ENCODE measurements around the gene OTX2. TPM values are rescaled to one million over a fixed set of nuclear protein-coding genes. Genes with fewer than 3 reads are reported as not detected.

Gene OTX2
- polyA plus RNA-seq, 4 donors = not detected

DNA sequence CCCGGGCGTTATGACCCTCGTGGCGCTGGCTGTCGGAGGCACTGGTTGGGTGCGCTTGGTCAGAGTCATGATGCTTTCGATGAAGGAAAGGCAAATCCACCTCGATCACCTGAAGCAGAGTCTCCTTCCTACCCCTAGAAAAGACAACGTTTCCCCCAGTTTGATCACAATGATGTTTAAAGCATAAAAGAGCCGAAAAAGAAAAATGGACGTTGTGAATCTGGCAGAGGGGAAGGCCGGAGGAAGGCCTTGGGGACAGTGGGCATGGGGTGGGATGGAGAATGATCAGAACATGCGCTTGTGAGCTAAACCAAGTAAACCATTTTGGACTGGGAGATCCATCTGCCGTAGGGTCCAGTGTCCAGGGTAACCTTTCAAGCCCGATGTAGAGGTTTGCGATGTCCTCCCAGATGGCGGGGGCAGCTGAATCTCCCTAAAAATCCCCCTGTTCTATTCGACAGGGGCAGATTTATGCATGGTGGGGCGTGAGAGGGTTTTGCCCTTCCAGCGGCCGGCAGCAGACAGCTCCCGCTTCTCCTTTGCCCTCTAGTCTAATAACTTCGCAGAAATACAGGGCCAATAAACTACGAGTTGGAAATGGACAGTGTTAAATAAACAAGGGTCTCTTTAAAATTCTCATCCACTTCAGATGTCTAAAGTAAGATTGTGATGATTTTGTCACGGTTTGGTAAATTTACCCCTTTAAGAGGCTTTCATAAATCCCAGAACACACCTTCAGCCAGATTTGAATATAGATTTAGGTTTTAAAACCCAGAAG is 2.3 kb upstream of the OTX2 start:
- no peak for DNase-seq (ENCODE audit: low read depth in 4 of 4, low spot score in 3 of 4)

- no peak for DNase-seq (ENCODE audit: low read depth in 4 of 4, low spot score in 3 of 4)
Observed at GRCh38 chr14:56811593-56812363, 1.5 kb upstream of the OTX2 start.

GRCh38 chr14:56810836-56811592 is 735 bp upstream of the OTX2 start:
- DNase-seq (ENCODE audit: low read depth in 4 of 4, low spot score in 3 of 4) = no peak

DNA sequence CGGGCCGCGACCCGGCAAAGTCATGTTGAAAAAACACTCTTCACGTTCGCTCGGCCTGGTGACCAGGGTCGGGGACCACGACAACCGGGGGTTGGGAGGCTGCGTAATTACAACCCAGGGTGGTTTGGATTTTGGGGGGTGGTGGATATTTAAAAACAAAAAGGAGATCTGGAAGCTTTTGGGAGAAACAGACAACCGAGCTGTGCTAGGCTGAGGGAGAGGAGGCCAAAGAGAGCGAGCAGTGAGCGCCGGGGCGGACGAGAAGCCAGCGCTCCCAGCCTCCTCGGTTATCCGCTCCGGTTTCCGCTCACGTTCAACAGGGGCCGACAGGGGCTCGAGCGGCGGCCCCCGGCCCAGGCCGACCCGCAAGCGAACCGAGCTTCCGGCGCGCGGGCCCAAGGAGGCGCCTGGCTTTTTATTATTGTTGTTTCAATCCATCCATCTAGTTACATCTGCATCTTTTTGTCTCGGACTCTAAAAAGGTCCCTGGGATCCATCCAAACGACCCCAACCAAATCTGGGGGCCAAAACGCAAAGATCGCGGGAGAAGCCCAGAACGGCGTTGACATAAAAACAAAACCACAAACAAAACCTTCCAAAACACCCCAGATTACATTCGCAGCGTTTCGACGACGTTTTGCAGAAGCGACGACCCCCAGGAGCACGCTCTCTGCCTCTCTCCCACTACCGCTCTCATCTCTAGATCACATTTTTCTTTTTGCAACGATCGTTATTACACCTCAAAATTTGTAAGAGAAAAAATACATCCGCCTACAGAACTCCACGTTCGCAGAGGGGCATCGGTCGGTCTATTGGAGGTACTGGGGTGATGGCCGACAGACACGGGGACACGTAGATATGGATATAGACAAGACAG is 771 bp downstream of the OTX2 start:
- no peak for DNase-seq (ENCODE audit: low read depth in 4 of 4, low spot score in 3 of 4)

DNA sequence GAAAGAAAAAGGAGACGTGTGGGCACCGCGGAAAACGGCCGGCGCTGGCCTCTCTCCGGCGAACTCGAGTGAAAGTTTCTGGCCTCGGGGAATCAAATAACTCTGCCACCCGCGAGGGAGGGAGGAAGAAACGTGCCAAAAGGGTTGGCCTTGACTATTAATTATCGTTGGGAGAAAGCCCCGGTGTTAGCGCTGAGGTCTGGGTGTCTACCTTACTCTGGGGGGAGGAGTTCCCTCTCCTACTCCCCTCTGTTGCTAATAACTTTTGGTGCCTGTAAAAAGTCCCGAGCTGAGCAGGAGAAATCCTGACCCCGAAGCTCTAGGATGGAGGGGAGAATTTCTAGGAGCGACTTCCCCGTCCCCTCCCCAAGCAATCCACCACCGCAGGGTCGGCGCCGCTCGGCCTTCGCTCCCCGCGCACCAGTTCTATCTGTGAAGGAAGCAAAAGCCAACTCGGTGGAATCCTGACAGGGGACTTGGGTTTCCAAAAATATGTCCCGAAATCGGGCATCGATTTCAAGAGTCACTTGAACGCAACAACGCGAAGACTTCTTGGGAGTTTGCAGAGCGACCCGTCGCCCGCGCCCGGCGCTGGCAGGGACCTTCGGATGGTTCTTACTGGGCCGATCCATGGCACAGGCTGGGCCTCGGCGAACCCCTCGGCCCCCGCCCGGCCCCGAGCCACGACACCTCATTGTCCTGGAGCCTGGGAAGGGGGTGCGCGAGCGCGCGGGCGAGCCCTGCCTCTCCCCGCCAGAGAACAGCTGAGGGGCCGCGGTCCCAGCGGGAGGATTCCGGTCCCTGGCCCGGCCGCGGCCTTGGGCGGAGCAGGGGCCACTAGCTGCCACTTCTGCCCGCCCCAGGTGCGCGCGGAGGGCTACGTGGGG is 1.7 kb downstream of the OTX2 start:
- no peak for DNase-seq (ENCODE audit: low read depth in 4 of 4, low spot score in 3 of 4)

GRCh38 chr14:56808110-56808382 is 2.2 kb downstream of the OTX2 start:
- DNase-seq (ENCODE audit: low read depth in 4 of 4, low spot score in 3 of 4) = no peak

DNA sequence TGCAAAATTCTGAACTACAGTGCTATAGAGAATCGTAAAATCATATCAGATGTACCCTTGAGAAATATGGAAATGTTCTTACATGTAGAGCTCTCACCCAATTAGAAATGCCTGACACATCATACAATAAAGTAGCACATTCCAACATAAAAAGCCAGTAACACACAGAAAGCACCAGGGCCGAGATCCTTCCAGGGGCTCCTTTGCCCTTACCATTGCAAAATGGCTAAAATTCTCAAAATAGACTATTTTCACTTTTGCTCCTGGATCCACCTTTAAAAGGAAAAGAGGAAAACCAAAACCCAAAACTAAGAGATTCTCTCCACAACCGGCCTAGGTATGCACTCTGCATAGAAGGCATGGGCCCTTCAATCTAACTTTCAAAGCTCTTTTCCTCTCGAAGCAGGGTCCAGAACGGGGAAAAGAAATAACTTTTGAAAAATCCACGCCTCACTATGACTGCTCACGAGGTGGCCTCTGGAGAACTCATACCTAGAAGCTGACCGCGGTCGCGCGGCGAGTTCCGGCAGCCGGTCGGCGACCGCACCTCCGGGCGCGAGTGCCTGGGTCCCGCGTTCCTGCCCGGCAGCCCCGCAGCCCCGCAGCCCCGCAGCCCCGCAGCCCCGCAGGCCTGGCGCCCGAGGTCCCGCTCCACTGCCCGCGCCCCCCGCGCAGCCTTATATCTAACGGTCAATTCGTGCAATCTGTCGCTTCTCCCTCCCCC is 2.7 kb downstream of the OTX2 start:
- DNase-seq (ENCODE audit: low read depth in 4 of 4, low spot score in 3 of 4) = no peak

DNA sequence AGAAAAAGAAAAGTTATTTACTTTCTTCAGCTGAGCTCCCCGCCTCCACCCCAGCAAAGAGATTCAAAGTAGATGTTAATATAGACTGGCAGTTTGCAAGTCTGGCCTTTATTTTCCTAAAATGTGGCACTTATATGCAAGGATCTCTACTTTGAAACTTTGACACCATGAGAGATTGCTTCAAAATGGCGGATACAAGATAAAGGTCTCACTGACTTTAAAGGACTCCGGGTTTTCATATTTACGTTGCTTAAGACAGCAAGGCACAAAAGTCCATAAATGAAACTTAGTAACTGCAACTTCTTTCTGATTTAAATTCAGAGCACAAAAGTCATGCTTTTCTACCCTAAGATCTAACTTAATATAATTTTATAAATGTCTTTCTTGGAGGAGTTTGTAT is 3.5 kb downstream of the OTX2 start:
- no peak for DNase-seq (ENCODE audit: low read depth in 4 of 4, low spot score in 3 of 4)

- no peak for DNase-seq (ENCODE audit: low read depth in 4 of 4, low spot score in 3 of 4)
Observed at GRCh38 chr14:56805992-56806727, 4.1 kb downstream of the OTX2 start.

GRCh38 chr14:56805201-56805991 is 4.9 kb downstream of the OTX2 start:
- DNase-seq (ENCODE audit: low read depth in 4 of 4, low spot score in 3 of 4) = no peak

- DNase-seq (ENCODE audit: low read depth in 4 of 4, low spot score in 3 of 4) = no peak
Observed at GRCh38 chr14:56803816-56804535, 6.3 kb downstream of the OTX2 start.

DNA sequence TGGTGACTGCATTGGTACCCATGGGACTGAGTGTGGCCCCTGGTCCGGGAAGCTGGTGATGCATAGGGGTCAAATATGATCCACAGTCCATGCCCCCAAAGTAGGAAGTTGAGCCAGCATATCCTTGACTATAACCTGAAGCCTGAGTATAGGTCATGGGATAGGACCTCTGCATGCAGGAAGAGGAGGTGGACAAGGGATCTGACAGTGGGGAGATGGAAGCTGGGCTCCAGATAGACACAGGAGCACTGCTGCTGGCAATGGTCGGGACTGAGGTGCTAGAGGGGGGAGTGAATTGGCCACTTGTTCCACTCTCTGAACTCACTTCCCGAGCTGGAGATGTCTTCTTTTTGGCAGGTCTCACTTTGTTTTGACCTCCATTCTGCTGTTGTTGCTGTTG is 8.4 kb downstream of the OTX2 start:
- DNase-seq (ENCODE audit: low read depth in 4 of 4, low spot score in 3 of 4) = no peak

- no peak for DNase-seq (ENCODE audit: low read depth in 4 of 4, low spot score in 3 of 4)
Observed at GRCh38 chr14:56799343-56799645, 11.0 kb downstream of the OTX2 start.

DNA sequence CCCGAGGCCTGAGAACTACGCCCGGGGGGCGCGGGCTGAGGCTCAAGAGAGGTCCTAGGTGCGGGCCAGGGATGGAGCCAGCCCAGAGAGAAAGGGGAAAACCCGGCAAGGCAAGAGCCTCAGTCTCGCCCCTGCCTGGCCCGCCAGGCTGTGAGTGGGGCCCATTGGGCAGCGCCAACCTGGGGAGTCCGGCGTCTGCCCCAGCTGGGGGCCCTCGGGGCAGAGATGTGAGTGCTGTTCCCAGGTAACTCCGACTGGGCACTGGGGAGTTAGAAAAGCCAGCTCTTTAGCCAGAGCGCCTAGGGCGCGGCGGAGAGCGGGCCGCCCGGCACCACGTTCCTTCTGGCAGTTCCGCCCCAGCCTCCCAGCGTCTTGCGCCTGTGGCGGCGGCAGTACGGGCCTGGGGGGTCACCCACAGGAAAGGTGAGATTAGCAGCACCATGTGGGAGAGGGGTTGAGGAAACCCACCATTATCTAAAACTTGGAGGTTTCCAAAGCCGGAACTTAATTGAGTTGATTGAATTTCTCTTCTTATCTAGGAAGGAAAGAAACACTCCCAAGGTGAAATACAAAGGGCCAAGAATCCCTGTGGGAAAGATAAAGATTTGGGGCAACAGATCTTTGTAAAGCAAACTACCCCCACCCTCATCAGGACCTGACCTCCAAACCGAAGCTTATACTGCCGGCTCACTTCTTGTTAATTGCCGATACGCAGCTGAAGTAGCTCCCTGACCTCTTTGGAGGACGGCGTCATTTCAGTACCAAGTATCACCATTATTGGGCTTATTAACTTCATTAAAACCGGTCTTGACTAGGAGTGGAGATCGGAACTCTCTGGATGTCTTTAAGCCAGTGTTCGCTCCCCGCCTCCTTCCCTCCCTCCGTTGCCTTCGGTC is 11.6 kb downstream of the OTX2 start:
- no peak for DNase-seq (ENCODE audit: low read depth in 4 of 4, low spot score in 3 of 4)

DNA sequence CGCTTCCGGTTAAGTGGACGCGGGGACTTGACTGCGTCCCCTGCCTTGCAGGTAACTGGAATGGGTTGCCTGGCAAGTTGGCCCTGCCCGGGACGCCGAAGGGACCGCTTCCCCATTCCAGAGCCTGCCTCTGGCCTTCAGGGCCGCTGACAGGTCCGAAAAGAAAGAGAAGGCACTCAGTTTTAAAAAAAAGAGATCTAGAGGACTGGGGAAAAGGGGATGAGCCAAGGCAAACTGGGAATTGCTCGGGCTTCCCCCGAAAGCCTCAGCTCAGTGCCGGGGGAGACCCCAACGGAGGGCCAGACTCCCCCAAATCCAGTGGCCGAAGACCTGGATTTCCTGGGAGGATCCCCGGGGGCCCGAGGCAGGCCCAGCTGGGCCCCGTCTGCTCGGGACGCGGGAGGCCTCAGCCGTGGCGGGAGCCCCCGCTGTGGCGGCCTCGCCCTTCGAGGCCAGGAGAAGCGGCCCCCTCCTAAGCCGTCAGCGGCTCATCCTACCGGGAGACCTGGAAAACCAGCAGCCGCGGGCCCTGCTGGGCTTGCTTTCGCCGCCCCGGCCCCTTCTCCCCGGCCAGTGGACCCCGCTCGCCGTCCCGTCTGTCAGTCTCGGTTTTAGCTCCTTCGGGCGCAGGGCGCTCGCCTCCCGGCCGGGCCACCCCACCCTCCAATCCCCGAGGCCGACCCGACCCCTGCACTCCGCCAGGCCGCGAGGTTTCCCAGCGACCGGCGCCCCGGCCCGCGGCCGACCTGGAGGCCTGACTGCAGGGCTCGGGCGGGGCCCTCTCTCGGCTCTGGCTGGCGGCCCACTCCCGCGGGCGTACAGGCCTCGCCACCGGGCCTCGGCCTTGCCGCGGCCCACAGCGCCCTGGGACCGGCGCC is 12.5 kb downstream of the OTX2 start:
- no peak for DNase-seq (ENCODE audit: low read depth in 4 of 4, low spot score in 3 of 4)

Data from right renal pelvis (tissue), 4 donors.